H1 (cell line): ENCODE data around the gene SCMH1. TPM values are rescaled to one million over a fixed set of nuclear protein-coding genes. Genes with fewer than 3 reads are reported as not detected.

Source experiments
- CTCF ChIA-PET: fragments of 300-600 bp; sonication (Branson Sonifier 250); formaldehyde crosslinking; loops from one replicate; lab custom pipeline; 2021; ENCODE audit not compliant: partially characterized antibody; lab: Charles Lee
- POLR2A ChIA-PET: fragments of 300-600 bp; sonication (Branson Sonifier 250); formaldehyde crosslinking; loops from one replicate; lab custom pipeline; 2021; ENCODE audit warnings: inconsistent platforms; ENCODE audit not compliant: partially characterized antibody; lab: Charles Lee
- DNase-seq, 2 experiments: peaks; one replicate each; pipeline versions ENCODE4 v3.0.0 to v3.0.0-alpha.2; 2010 to 2022; ENCODE audit warnings: low spot score in 2 of 2, low read depth in 1 of 2, mixed read lengths in 1 of 2
- FAIRE-seq: peaks from 2 replicates; lab custom pipeline; 2011; peaks lifted over from hg19 to GRCh38; lab: Jason Lieb, UNC
- H2AFZ ChIP-seq: 2 replicates; pipeline ENCODE4 v1.8.1; 2012; ENCODE audit warnings: low read length, inconsistent platforms
- H2AK5ac ChIP-seq: 2 replicates; pipeline ENCODE4 v1.6.1; 2013; ENCODE audit warnings: low read depth, low read length
- H2BK120ac ChIP-seq: replicated peaks from 2 replicates; pipeline ENCODE3; 2013; ENCODE audit warnings: low read depth, low read length, inconsistent platforms
- H2BK12ac ChIP-seq: 2 replicates; pipeline ENCODE4 v1.6.1; 2013; ENCODE audit warnings: low read depth, low read length
- H2BK15ac ChIP-seq: 2 replicates; pipeline ENCODE4 v1.6.1; 2013; ENCODE audit warnings: low read length
- H2BK20ac ChIP-seq: 2 replicates; pipeline ENCODE4 v1.6.1; 2013; ENCODE audit warnings: low read length
- H2BK5ac ChIP-seq: 2 replicates; pipeline ENCODE4 v1.6.1; 2013; ENCODE audit warnings: low read depth, low read length
- H3K14ac ChIP-seq: 2 replicates; pipeline ENCODE4 v1.6.1; 2013; ENCODE audit warnings: inconsistent platforms; ENCODE audit not compliant: insufficient read length
- H3K18ac ChIP-seq: 2 replicates; pipeline ENCODE4 v1.6.1; 2013; ENCODE audit warnings: low read length; ENCODE audit errors: extremely low read depth
- H3K23ac ChIP-seq: 2 replicates; pipeline ENCODE4 v1.6.1; 2013; ENCODE audit warnings: inconsistent platforms; ENCODE audit not compliant: insufficient read length
- H3K23me2 ChIP-seq: 2 replicates; pipeline ENCODE4 v1.6.1; 2013; ENCODE audit warnings: low read depth, low read length
- H3K27ac ChIP-seq: 2 replicates; pipeline ENCODE4 v1.6.1; 2011; ENCODE audit warnings: low read depth, low read length, inconsistent platforms
- H3K27me3 ChIP-seq, 4 experiments: replicated peaks in 1 of 4; 1 replicate in 1 of 4; 2 replicates in 3 of 4; pipeline versions ENCODE4 v1.6.1 to v1.8.1; 2011 to 2013; ENCODE audit warnings: low read length in 3 of 4, mild to moderate bottlenecking in 3 of 4, inconsistent platforms in 2 of 4, mixed read lengths in 2 of 4, moderate library complexity in 1 of 4; ENCODE audit not compliant: control insufficient read depth in 3 of 4, insufficient read depth in 3 of 4; ENCODE audit errors: extremely low read depth in 1 of 4
- H3K36me3 ChIP-seq, 4 experiments: 2 replicates each; pipeline versions ENCODE4 v1.6.1 to v1.8.1; 2011 to 2013; ENCODE audit warnings: mild to moderate bottlenecking in 4 of 4, low read length in 3 of 4, moderate library complexity in 2 of 4, control low read depth in 1 of 4, inconsistent platforms in 1 of 4; ENCODE audit not compliant: insufficient read depth in 4 of 4, control insufficient read depth in 2 of 4
- H3K4ac ChIP-seq: replicated peaks from 2 replicates; pipeline ENCODE3; 2013; ENCODE audit warnings: low read length, low read depth, mixed read lengths, inconsistent platforms; ENCODE audit not compliant: insufficient read length
- H3K4me1 ChIP-seq, 4 experiments: replicated peaks in 1 of 4; 1 replicate in 1 of 4; 2 replicates in 3 of 4; pipeline versions ENCODE4 v1.6.1 to v1.8.1; 2011 to 2013; ENCODE audit warnings: low read length in 3 of 4, inconsistent platforms in 2 of 4, mixed read lengths in 1 of 4; ENCODE audit not compliant: insufficient read depth in 4 of 4, control insufficient read depth in 3 of 4
- H3K4me2 ChIP-seq, 2 experiments: 2 replicates each; pipeline versions ENCODE4 v1.6.1 to v1.8.1; 2011 to 2013; ENCODE audit warnings: low read depth in 2 of 2, low read length in 2 of 2, control low read depth in 1 of 2, inconsistent platforms in 1 of 2, mild to moderate bottlenecking in 1 of 2; ENCODE audit not compliant: insufficient read depth in 1 of 2
- H3K4me3 ChIP-seq, 4 experiments: fragments of 200-600, 300-600 bp in 1 of 4; sonication (generic), shearing (Covaris generic), sonication (Bioruptor Twin) in 1 of 4; 2 replicates each; pipeline versions ENCODE4 v1.5.1 to v1.8.1; 2011 to 2016; ENCODE audit warnings: low read length in 4 of 4, low read depth in 3 of 4, control low read depth in 2 of 4, inconsistent platforms in 2 of 4, mild to moderate bottlenecking in 2 of 4, mixed read lengths in 1 of 4, moderate library complexity in 1 of 4; ENCODE audit not compliant: insufficient read depth in 2 of 4; ENCODE audit errors: extremely low read depth in 1 of 4
- H3K56ac ChIP-seq: replicated peaks from 2 replicates; pipeline ENCODE3; 2013; ENCODE audit warnings: low read depth, mild to moderate bottlenecking, mixed read lengths, low read length, inconsistent platforms; ENCODE audit not compliant: insufficient read length
- H3K79me1 ChIP-seq: 2 replicates; pipeline ENCODE4 v1.6.1; 2013; ENCODE audit warnings: low read depth, low read length, control low read depth
- H3K79me2 ChIP-seq, 2 experiments: 2 replicates each; pipeline versions ENCODE4 v1.6.1 to v1.8.1; 2012 to 2013; ENCODE audit warnings: low read length in 2 of 2, mild to moderate bottlenecking in 2 of 2, inconsistent platforms in 1 of 2; ENCODE audit not compliant: insufficient read depth in 2 of 2, control insufficient read depth in 1 of 2
- H3K9ac ChIP-seq, 4 experiments: replicated peaks in 1 of 4; 1 replicate in 1 of 4; 2 replicates in 3 of 4; pipeline versions ENCODE4 v1.6.1 to v1.8.1; 2011 to 2013; ENCODE audit warnings: low read depth in 3 of 4, low read length in 3 of 4, control low read depth in 2 of 4, mild to moderate bottlenecking in 2 of 4, moderate library complexity in 2 of 4, inconsistent platforms in 1 of 4; ENCODE audit errors: extremely low read depth in 1 of 4
- H3K9me3 ChIP-seq, 2 experiments: 2 replicates each; pipeline versions ENCODE4 v1.6.1 to v1.8.1; 2012 to 2013; ENCODE audit warnings: mild to moderate bottlenecking in 2 of 2, moderate library complexity in 2 of 2, control low read depth in 1 of 2, inconsistent platforms in 1 of 2, low read depth in 1 of 2, low read length in 1 of 2, mixed read lengths in 1 of 2; ENCODE audit not compliant: insufficient read depth in 2 of 2
- H4K20me1 ChIP-seq, 2 experiments: replicated peaks in 1 of 2; 2 replicates each; pipeline versions ENCODE3 to v1.8.1; 2011 to 2013; ENCODE audit warnings: inconsistent platforms in 2 of 2, low read length in 2 of 2, mild to moderate bottlenecking in 1 of 2; ENCODE audit not compliant: insufficient read depth in 2 of 2, control insufficient read depth in 1 of 2
- H4K5ac ChIP-seq: 2 replicates; pipeline ENCODE4 v1.6.1; 2013; ENCODE audit warnings: low read length, low read depth, mixed read lengths, inconsistent platforms; ENCODE audit not compliant: insufficient read length
- H4K8ac ChIP-seq: 2 replicates; pipeline ENCODE4 v1.8.0; 2013; ENCODE audit warnings: mild to moderate bottlenecking, moderate library complexity, low read length, inconsistent platforms; ENCODE audit not compliant: insufficient read depth; ENCODE audit errors: extremely low read depth
- H4K91ac ChIP-seq: replicated peaks from 2 replicates; pipeline ENCODE3; 2013; ENCODE audit warnings: low read length, mixed read lengths, inconsistent platforms; ENCODE audit not compliant: insufficient read length
- BRCA1 ChIP-seq: IDR thresholded peaks from 2 replicates; pipeline ENCODE4 v1.6.1; 2012; ENCODE audit warnings: low read depth, low read length, improper control_type of control experiment
- RFX5 ChIP-seq: IDR thresholded peaks from 2 replicates; pipeline ENCODE4 v1.6.1; 2011; ENCODE audit warnings: low read depth, low read length, improper control_type of control experiment, borderline replicate concordance
- WGBS, 2 experiments: shearing (Covaris generic) in 1 of 2; methylation state at CpG; one replicate each; pipeline versions ENCODE4 v1.1.6 to v1.1.7; 2013 to 2015; ENCODE audit warnings: low lambda C conversion rate in 2 of 2, mixed read lengths in 2 of 2, inconsistent platforms in 1 of 2, low coverage in 1 of 2, missing lambda C conversion rate in 1 of 2; ENCODE audit not compliant: insufficient replicate concordance in 2 of 2, insufficient coverage in 1 of 2, insufficient read length in 1 of 2; ENCODE audit errors: extremely low coverage in 1 of 2, missing lambda C conversion rate in 1 of 2; 5-methylcytosine and 5-hydroxymethylcytosine counted together
- polyA plus RNA-seq, 7 experiments: library from polyadenylated mRNA; depleted of rRNA in 3 of 7; stranded (reverse) in 5 of 7; unstranded in 2 of 7; fragments of >200 nt in 5 of 7; fragments of 200-250 nt in 2 of 7; gene quantifications; 1 replicate in 5 of 7; 2 replicates in 1 of 7; 4 replicates in 1 of 7; pipeline versions ENCODE4 v1.2.1 to v1.2.3, GENCODE V29; 2011 to 2013; ENCODE audit warnings: missing spikeins in 2 of 7, mixed read lengths in 2 of 7
- total RNA-seq: library from RNA; stranded (reverse); fragmentation: NEBNext Ultra II Directional; extraction: Animal tissue kit (Norgen Biotek cat#: 25700); gene quantifications from 2 replicates; pipeline ENCODE4 v1.2.1, GENCODE V29; 2021

SCMH1 gene
- total and polyA plus RNA-seq, 2 of the 8 experiments (the other 6 are each of a cell fraction or from before 2014, with no cell fraction given), result 16.6 to 30.7 TPM

DNA sequence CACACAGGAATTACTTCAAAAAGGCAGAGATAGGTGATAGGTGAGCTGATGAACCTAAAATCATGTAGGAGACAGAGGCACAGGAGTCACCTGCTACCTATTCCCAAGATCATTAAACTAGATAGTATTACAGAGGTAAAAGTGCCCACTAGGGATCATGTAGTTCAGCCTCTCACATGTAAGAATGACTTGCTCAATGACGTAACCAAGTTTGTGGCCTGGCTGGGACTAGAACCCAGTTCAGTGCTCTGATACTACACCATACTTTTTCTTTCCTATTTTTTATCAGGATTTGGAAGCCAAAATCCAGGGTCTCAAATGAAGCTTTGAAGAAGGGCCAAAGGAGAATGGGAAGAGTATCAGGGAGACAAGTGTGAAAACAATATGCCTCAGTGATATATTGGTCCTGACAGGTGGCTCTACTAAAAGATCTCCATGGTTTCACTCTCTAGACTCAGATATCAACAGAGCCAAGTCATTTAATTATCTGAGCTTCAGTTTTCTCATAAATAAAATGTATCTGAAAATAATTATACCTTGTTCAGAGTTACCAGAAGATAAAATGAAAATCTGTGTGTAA, 133.3 kb downstream of the SCMH1 start:
- POLR2A ChIA-PET, result interaction anchor here (1.2 kb wide), 1 partner anchor 8 kb away, joined by 3 read pairs; no protein-coding TSS in a partner anchor
- FAIRE-seq, result no peak

More for the DNA sequence above, 133.3 kb downstream of the SCMH1 start:
- H4K20me1 ChIP-seq, result no peaks in the 10 kb centered on the region
- H3K18ac ChIP-seq, result no peak overlapping the region
- no peak overlapping the region for H2BK20ac ChIP-seq
- no peak overlapping the region for H4K8ac ChIP-seq
- H2BK5ac ChIP-seq, result no peak overlapping the region
- no peak overlapping the region for H4K5ac ChIP-seq
- no peak overlapping the region for H2AK5ac ChIP-seq
- H3K56ac ChIP-seq, result no peak overlapping the region
- H3K14ac ChIP-seq, result no peak overlapping the region
- no peak overlapping the region for H3K4me3 ChIP-seq
- no peak overlapping the region for H3K9ac ChIP-seq
- peaks cover 0 to 10% (median 0%) of the 10 kb centered on the region in 4 experiments; a peak in 1 of 7 replicates for H3K4me1 ChIP-seq
- no peak overlapping the region for H2AFZ ChIP-seq
- no peak overlapping the region for H3K4ac ChIP-seq
- no peaks in the 10 kb centered on the region for H3K27me3 ChIP-seq
- no peaks in the 10 kb centered on the region for H3K9me3 ChIP-seq
- H3K23ac ChIP-seq, result no peak overlapping the region
- no peak overlapping the region for H2BK15ac ChIP-seq
- 88% methylated on average over 1 of the region's 1 CpG; no CpG with 5 or more reads in 1 of the 2 experiments for WGBS, 2 experiments
- no peak overlapping the region for H3K4me2 ChIP-seq
- no peak overlapping the region for H2BK120ac ChIP-seq
- H3K79me2 ChIP-seq, result no peaks in the 10 kb centered on the region
- TF ChIP-seq RFX5, result no peak
- TF ChIP-seq BRCA1, result no peak
- TF ChIP-seq, all 59 proteins: peak for 0
- H4K91ac ChIP-seq, result no peak overlapping the region
- no peaks in the 10 kb centered on the region for H3K23me2 ChIP-seq
- H3K27ac ChIP-seq, result no peak overlapping the region
- no peak overlapping the region for H2BK12ac ChIP-seq
- H3K79me1 ChIP-seq, result no peaks in the 10 kb centered on the region
- CTCF ChIA-PET, result interaction anchor here (0.7 to 1.3 kb wide), 4 partner anchors 14 to 260 kb away, joined by 3 to 5 read pairs (median 4); no protein-coding TSS in a partner anchor
- DNase-seq, result no peak
- peaks cover 0 to 2% (median 0%) of the 10 kb centered on the region in 4 experiments; a peak in 2 of 8 replicates for H3K36me3 ChIP-seq
